CD14-positive monocyte (primary cell): ENCODE results near the gene CCNI. TPM values are rescaled to one million over a fixed set of nuclear protein-coding genes. Genes with fewer than 3 reads are reported as not detected.

Experiments used
- DNase-seq, 3 donors: peaks; one replicate each; pipeline ENCODE4 v3.0.0-alpha.2; 2011 to 2022
- H2AFZ ChIP-seq: 2 replicates; pipeline ENCODE4 v1.6.0; 2012; ENCODE audit warnings: mild to moderate bottlenecking, low read depth, low read length, inconsistent platforms; ENCODE audit not compliant: insufficient read depth, poor library complexity, severe bottlenecking
- H3K27ac ChIP-seq, 2 donors: 1 replicate in 1 of 2; 2 replicates in 1 of 2; pipeline ENCODE4 v1.5.1; 2012 to 2013; ENCODE audit warnings: low read length in 2 of 2, control low read depth in 1 of 2, inconsistent platforms in 1 of 2, low read depth in 1 of 2, mild to moderate bottlenecking in 1 of 2
- H3K27me3 ChIP-seq, 2 donors: one replicate each; pipeline versions ENCODE4 v1.6.0 to v1.6.1; 2011 to 2013; ENCODE audit warnings: low read length in 2 of 2; ENCODE audit not compliant: control insufficient read depth in 2 of 2, insufficient read depth in 2 of 2
- H3K36me3 ChIP-seq, 2 donors: replicated peaks in 1 of 2; 1 replicate in 1 of 2; 2 replicates in 1 of 2; pipeline versions ENCODE4 v1.5.1 to v1.6.1; 2012 to 2013; ENCODE audit warnings: low read length in 2 of 2, control low read depth in 1 of 2, inconsistent platforms in 1 of 2, mild to moderate bottlenecking in 1 of 2; ENCODE audit not compliant: insufficient read depth in 2 of 2, control insufficient read depth in 1 of 2
- H3K4me1 ChIP-seq, 2 donors: 1 replicate in 1 of 2; 2 replicates in 1 of 2; pipeline versions ENCODE4 v1.5.1 to v1.6.1; 2012 to 2013; ENCODE audit warnings: low read length in 2 of 2, control low read depth in 1 of 2, inconsistent platforms in 1 of 2, mild to moderate bottlenecking in 1 of 2, moderate library complexity in 1 of 2; ENCODE audit not compliant: insufficient read depth in 2 of 2, control insufficient read depth in 1 of 2
- H3K4me2 ChIP-seq: replicated peaks from 2 replicates; pipeline ENCODE3; 2012; ENCODE audit warnings: low read length, moderate library complexity, mild to moderate bottlenecking; ENCODE audit not compliant: poor library complexity, severe bottlenecking; ENCODE audit errors: extremely low read depth
- H3K4me3 ChIP-seq, 3 experiments: fragments of 200-600 bp in 1 of 3; sonication (generic) in 1 of 3; replicated peaks in 1 of 3; 1 replicate in 2 of 3; 2 replicates in 1 of 3; pipeline ENCODE4 v1.5.1; 2011 to 2013; ENCODE audit warnings: low read length in 3 of 3, mild to moderate bottlenecking in 3 of 3, control low read depth in 2 of 3, low read depth in 2 of 3, inconsistent platforms in 1 of 3, moderate library complexity in 1 of 3
- H3K79me2 ChIP-seq: 2 replicates; pipeline ENCODE4 v1.6.0; 2012; ENCODE audit warnings: mild to moderate bottlenecking, control low read depth, inconsistent platforms, low read length, moderate library complexity; ENCODE audit not compliant: insufficient read depth
- H3K9ac ChIP-seq: 2 replicates; pipeline ENCODE4 v1.6.0; 2017; ENCODE audit warnings: low read length, mild to moderate bottlenecking; ENCODE audit not compliant: insufficient read depth, poor library complexity, severe bottlenecking
- H3K9me3 ChIP-seq, 2 donors: replicated peaks in 1 of 2; 1 replicate in 1 of 2; 2 replicates in 1 of 2; pipeline versions ENCODE4 v1.5.1 to v1.6.1; 2012 to 2013; ENCODE audit warnings: low read length in 2 of 2, control low read depth in 1 of 2; ENCODE audit not compliant: control insufficient read depth in 1 of 2, insufficient read depth in 1 of 2
- H4K20me1 ChIP-seq: 2 replicates; pipeline ENCODE4 v1.6.0; 2012; ENCODE audit warnings: mild to moderate bottlenecking, low read length, control low read depth, moderate library complexity; ENCODE audit not compliant: insufficient read depth
- H3K27ac Mint-ChIP-seq, 7 donors: one replicate each; pipeline ENCODE4 v1.8.0; 2020; ENCODE audit warnings: mild to moderate bottlenecking in 7 of 7, mixed read lengths in 7 of 7, moderate library complexity in 6 of 7, inconsistent platforms in 2 of 7
- H3K27me3 Mint-ChIP-seq, 3 donors: one replicate each; pipeline ENCODE4 v1.8.0; 2021 to 2022; ENCODE audit warnings: low read depth in 3 of 3, mild to moderate bottlenecking in 3 of 3, mixed read lengths in 3 of 3, moderate library complexity in 3 of 3, inconsistent platforms in 1 of 3
- H3K36me3 Mint-ChIP-seq, 2 donors: one replicate each; pipeline ENCODE4 v1.8.0; 2020; ENCODE audit warnings: mixed read lengths in 2 of 2, inconsistent platforms in 1 of 2, mild to moderate bottlenecking in 1 of 2
- H3K4me1 Mint-ChIP-seq: one replicate; pipeline ENCODE4 v1.8.0; 2020; ENCODE audit warnings: mild to moderate bottlenecking, mixed read lengths
- H3K4me3 Mint-ChIP-seq, 2 donors: one replicate each; pipeline ENCODE4 v1.8.0; 2020; ENCODE audit warnings: mild to moderate bottlenecking in 2 of 2, mixed read lengths in 2 of 2, moderate library complexity in 1 of 2
- H3K9me3 Mint-ChIP-seq, 7 donors: one replicate each; pipeline ENCODE4 v1.8.0; 2020 to 2022; ENCODE audit warnings: mixed read lengths in 7 of 7, mild to moderate bottlenecking in 6 of 7, moderate library complexity in 6 of 7, inconsistent platforms in 2 of 7
- CTCF ChIP-seq: fragments of 200-600 bp; IDR thresholded peaks from one replicate; pipeline ENCODE4 v1.8.0; 2022; ENCODE audit warnings: antibody characterized with exemption, mild to moderate bottlenecking
- WGBS: methylation state at CpG from one replicate; pipeline ENCODE4 v1.1.5; 2013; ENCODE audit warnings: missing lambda C conversion rate; ENCODE audit not compliant: insufficient coverage; 5-methylcytosine and 5-hydroxymethylcytosine counted together
- intact Hi-C, 2 donors: fragments of 100-400 bp; cut with micrococcal nuclease; formaldehyde crosslinking; loops; one replicate each; pipeline versions ENCODE4 v1.15.0 to v1.15.1; 2023
- polyA plus RNA-seq, 3 donors: library from polyadenylated mRNA; depleted of rRNA in 1 of 3; unstranded in 2 of 3; stranded (reverse) in 1 of 3; fragments of 300-500 nt in 2 of 3; fragments of >200 nt in 1 of 3; fragmentation: Illumina TruSeq in 2 of 3; gene quantifications; 1 replicate in 2 of 3; 2 replicates in 1 of 3; pipeline ENCODE4 v1.2.3, GENCODE V29; 2012 to 2021

Gene CCNI
- polyA plus RNA-seq, 3 donors, result 106 to 264 (median 171) TPM

GRCh38 chr4:77047037-77047436 lies 28.8 kb downstream of the CCNI start:
- peak; percentile 47 for TF ChIP-seq CTCF
- Mint-ChIP-seq H3K4me3 (no peak overlapping the region), H3K27me3 (peaks cover 0 to 2% (median 0%) of the 10 kb centered on the region in 3 donors), H3K9me3 (no peaks in the 10 kb centered on the region), H3K27ac (no peak overlapping the region), H3K36me3 (peaks cover 46 to 61% of the 10 kb centered on the region in 2 donors), H3K4me1 (no peaks in the 10 kb centered on the region)
- no peaks in the 10 kb centered on the region for H3K27me3 ChIP-seq
- intact Hi-C loops, result loop anchor here in 1 of 2 donors (5.0 kb wide), 1 partner anchor 155 kb away; no protein-coding TSS in a partner anchor
- no peak overlapping the region for H2AFZ ChIP-seq
- no peak overlapping the region for H3K4me2 ChIP-seq
- H3K4me3 ChIP-seq, result no peak overlapping the region
- H3K9ac ChIP-seq, result no peak overlapping the region
- H3K36me3 ChIP-seq, result peaks cover 58 to 73% of the 10 kb centered on the region in 2 donors
- peaks cover 41% of the 10 kb centered on the region for H4K20me1 ChIP-seq
- H3K27ac ChIP-seq, result no peak overlapping the region
- no peak for DNase-seq
- H3K4me1 ChIP-seq, result no peaks in the 10 kb centered on the region
- no peaks in the 10 kb centered on the region for H3K9me3 ChIP-seq
- H3K79me2 ChIP-seq, result peaks cover 4% of the 10 kb centered on the region

GRCh38 chr4:77045490-77045889 lies 30.3 kb downstream of the CCNI start:
- Histone ChIP-seq H3K36me3 (peaks cover 42 to 57% of the 10 kb centered on the region in 2 donors), H3K9ac (no peak overlapping the region), H3K27me3 (no peaks in the 10 kb centered on the region), H3K9me3 (no peaks in the 10 kb centered on the region), H3K4me3 (no peak overlapping the region), H3K27ac (peak overlapping the region in 1 of 2 donors; percentile 22), H3K4me2 (no peak overlapping the region), H3K79me2 (no peaks in the 10 kb centered on the region), H3K4me1 (peaks cover 11 to 12% of the 10 kb centered on the region in 2 donors), H2AFZ (no peak overlapping the region), H4K20me1 (peaks cover 32% of the 10 kb centered on the region)
- peak overlapping the region in 2 of 7 donors; percentile 54 to 77 for H3K27ac Mint-ChIP-seq
- peaks cover 0 to 2% (median 0%) of the 10 kb centered on the region in 3 donors for H3K27me3 Mint-ChIP-seq
- TF ChIP-seq CTCF, result no peak
- intact Hi-C loops, result loop anchor here in 1 of 2 donors (5.0 kb wide), 1 partner anchor 157 kb away; no protein-coding TSS in a partner anchor
- no CpG with 5 or more reads among the region's 4 CpGs for WGBS
- peaks cover 11% of the 10 kb centered on the region for H3K4me1 Mint-ChIP-seq
- H3K36me3 Mint-ChIP-seq, result peaks cover 33 to 49% of the 10 kb centered on the region in 2 donors
- no peaks in the 10 kb centered on the region for H3K9me3 Mint-ChIP-seq
- no peak for DNase-seq
- H3K4me3 Mint-ChIP-seq, result no peak overlapping the region
